ENCODE data around the gene ARF1.

The ARF1 gene

DNA sequence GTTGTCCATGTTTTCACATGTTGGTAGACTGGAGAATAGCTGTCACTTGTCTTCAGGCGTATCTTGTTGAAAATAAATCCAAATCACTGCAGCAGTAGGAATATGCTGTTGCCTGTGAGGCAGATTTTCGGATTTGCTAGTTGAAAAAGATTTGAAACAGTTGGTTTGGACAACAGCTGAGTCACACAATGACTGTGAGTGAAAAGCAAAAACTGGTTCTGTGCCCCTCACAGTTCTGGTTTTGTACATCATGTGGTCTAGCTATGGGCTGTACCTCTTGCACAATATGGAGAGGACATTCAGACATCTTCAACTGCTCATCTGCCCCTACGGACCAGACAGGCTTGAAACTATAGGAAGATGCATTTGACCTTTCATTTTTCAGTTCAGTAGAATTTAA, 1.8 kb downstream of the ARF1 start:
- Histone ChIP-seq H3K27me3 (ENCODE audit: control insufficient read depth, insufficient read depth, low read length) (no peaks in the 10 kb centered on the region), H3K4me2 (ENCODE audit: low read length) (peak overlapping the region; percentile 96), H3K36me3 (ENCODE audit: insufficient read depth, low read length) (peaks cover 31% of the 10 kb centered on the region), H3K9me3 (replicated peaks; ENCODE audit: low read length) (no peaks in the 10 kb centered on the region), H3K4me3 (ENCODE audit: low read length) (peak overlapping the region; percentile 97), H3K9ac (ENCODE audit: low read depth, low read length) (peak overlapping the region; percentile 100), H3K4me1 (ENCODE audit: control insufficient read depth, insufficient read depth, low read length) (peaks cover 55% of the 10 kb centered on the region)

DNA sequence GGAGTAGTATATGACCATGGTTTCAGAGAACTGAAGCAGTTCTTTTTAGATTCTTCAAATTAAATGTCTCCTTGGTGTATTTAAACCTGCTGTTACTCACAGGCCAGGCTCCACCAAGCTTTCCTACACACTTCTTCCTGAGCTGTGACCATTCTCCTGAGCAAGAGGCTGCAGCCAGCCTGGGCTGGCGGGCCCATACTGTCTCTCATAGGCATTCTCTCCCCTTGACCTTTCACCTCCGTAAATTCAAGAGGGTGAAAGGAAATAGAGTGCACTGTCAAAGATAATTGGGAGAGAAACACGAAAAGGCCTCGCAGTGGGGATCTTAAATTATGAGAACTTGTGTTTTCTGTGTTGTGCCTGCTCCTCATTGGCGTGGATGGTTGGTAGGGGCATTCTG, 2.3 kb downstream of the ARF1 start:
- Histone ChIP-seq H3K27me3 (ENCODE audit: control insufficient read depth, insufficient read depth, low read length) (no peaks in the 10 kb centered on the region), H3K9me3 (replicated peaks; ENCODE audit: low read length) (no peaks in the 10 kb centered on the region), H3K4me2 (ENCODE audit: low read length) (peak overlapping the region; percentile 96), H3K36me3 (ENCODE audit: insufficient read depth, low read length) (peaks cover 32% of the 10 kb centered on the region), H3K4me1 (ENCODE audit: control insufficient read depth, insufficient read depth, low read length) (peaks cover 60% of the 10 kb centered on the region), H3K9ac (ENCODE audit: low read depth, low read length) (peak overlapping the region; percentile 100), H3K4me3 (ENCODE audit: low read length) (peak overlapping the region; percentile 97)

DNA sequence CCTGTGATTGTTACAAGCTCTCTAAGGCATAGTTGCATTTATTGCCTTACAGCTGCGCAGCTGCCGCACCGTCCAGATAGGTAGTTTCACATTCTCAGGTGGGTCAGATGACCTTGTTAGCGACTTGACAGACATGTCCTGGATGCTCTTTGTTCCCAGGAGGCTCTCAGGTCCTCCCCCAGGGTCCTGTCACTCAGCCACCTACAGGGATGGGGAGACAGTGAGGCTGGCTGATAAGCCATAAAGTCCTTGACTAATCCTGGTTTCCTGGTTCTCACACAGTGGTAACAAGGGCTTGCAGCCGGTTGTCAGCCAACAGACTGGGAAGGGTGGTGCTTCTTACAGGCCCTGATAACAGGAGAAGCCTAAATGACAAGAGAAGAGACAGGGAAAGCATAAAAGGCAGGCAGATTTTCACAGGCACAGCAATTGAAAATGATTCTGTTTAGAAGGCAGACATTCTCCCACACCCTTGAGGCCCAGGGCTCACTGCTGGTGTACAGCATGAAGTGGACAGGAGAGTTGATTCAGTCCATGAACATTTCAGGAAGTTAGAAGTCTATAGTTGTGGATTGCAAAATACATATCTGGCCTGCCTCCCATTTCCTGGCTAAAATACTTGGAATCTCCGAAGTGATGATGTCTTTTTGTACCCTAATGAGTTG, 2.9 kb downstream of the ARF1 start:
- H3K4me3 ChIP-seq (ENCODE audit: low read length): peak overlapping the region; percentile 97

DNA sequence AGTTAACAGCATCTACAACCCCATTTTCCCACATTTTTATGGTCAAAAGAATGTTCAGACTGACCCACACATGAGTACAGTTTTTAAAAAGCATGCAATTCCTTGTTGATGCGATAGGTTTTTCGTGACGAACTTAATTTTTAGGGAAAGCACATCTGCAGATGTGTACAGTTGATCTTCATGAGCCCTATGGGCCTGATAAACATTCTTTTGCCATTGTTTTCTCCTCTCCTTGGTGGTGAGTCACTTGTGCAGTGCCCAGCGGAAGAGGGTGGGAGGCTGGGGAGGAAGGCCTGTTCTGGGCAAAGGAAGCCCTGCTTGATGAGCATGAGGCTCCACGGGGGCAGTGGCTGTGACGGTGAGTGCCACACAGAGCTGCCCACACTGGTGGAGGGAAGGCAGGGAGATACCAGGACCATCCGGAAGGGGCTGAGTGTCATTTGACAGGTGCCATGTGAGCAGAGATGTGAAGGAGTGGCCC, 5.3 kb downstream of the ARF1 start:
- H3K36me3 ChIP-seq (ENCODE audit: insufficient read depth, low read length): peaks cover 59% of the 10 kb centered on the region
- H3K4me3 ChIP-seq (ENCODE audit: low read length): peak overlapping the region; percentile 44
- peaks cover 73% of the 10 kb centered on the region for H3K4me1 ChIP-seq (ENCODE audit: control insufficient read depth, insufficient read depth, low read length)
- peak overlapping the region; percentile 96 for H3K4me2 ChIP-seq (ENCODE audit: low read length)
- no peaks in the 10 kb centered on the region for H3K9me3 ChIP-seq (replicated peaks; ENCODE audit: low read length)
- peak overlapping the region; percentile 52 for H3K9ac ChIP-seq (ENCODE audit: low read depth, low read length)
- H3K27me3 ChIP-seq (ENCODE audit: control insufficient read depth, insufficient read depth, low read length): no peaks in the 10 kb centered on the region

More for the DNA sequence above, 2.9 kb downstream of the ARF1 start:
- Histone ChIP-seq H3K36me3 (ENCODE audit: insufficient read depth, low read length) (peaks cover 36% of the 10 kb centered on the region), H3K4me1 (ENCODE audit: control insufficient read depth, insufficient read depth, low read length) (peaks cover 66% of the 10 kb centered on the region), H3K27me3 (ENCODE audit: control insufficient read depth, insufficient read depth, low read length) (no peaks in the 10 kb centered on the region), H3K9me3 (replicated peaks; ENCODE audit: low read length) (no peaks in the 10 kb centered on the region), H3K9ac (ENCODE audit: low read depth, low read length) (peak overlapping the region; percentile 100), H3K4me2 (ENCODE audit: low read length) (peak overlapping the region; percentile 96)

DNA sequence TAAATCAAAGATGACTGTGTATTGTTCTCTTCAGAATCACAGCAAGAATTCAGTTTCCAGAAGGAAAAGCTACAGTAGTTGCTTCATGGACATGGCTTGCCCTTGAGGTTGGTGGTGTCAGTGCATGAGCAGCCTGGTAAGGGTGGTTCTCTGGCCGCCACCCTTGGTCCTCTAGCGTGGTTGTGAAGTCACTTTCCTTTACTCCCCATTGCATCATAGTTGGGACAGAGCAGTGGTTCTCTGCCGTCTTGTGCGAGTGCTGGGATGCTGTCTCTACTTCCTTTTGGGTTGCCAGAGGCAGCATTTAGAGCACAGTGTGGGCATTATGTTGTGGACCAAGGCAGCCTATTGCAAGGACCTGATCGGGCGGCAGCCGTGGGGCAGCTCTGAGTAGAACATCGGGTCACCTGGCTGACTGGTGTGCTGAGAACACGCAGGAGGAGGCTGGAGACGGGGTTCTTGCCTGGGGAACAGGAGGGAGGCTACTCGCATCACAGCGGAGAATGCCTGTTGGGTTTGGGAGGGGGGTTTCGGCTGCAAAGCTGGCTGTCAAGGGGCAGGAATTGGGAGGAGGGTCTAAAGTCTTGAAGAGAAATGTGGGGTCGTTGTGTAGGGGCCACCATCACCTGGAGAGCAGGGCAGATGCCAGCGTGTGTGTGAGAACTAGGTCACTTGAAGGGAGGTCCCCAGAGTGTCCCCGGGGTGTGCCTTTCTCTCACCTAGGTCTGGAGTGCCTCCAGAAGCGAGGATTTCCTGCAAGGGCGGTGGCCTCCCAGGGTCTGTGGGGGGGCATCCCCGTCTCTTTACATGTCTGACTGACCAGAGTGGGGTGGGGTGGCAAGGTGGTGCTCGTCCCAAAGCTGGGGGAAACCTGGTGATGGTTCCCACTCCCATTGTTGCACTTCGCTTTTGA, 6.3 kb downstream of the ARF1 start:
- H3K9ac ChIP-seq (ENCODE audit: low read depth, low read length): peak overlapping the region; percentile 27
- H3K9me3 ChIP-seq (replicated peaks; ENCODE audit: low read length): no peaks in the 10 kb centered on the region
- peaks cover 59% of the 10 kb centered on the region for H3K36me3 ChIP-seq (ENCODE audit: insufficient read depth, low read length)
- H3K4me2 ChIP-seq (ENCODE audit: low read length): peak overlapping the region; percentile 96
- peaks cover 73% of the 10 kb centered on the region for H3K4me1 ChIP-seq (ENCODE audit: control insufficient read depth, insufficient read depth, low read length)
- H3K27me3 ChIP-seq (ENCODE audit: control insufficient read depth, insufficient read depth, low read length): no peaks in the 10 kb centered on the region
- H3K4me3 ChIP-seq (ENCODE audit: low read length): no peak overlapping the region

DNA sequence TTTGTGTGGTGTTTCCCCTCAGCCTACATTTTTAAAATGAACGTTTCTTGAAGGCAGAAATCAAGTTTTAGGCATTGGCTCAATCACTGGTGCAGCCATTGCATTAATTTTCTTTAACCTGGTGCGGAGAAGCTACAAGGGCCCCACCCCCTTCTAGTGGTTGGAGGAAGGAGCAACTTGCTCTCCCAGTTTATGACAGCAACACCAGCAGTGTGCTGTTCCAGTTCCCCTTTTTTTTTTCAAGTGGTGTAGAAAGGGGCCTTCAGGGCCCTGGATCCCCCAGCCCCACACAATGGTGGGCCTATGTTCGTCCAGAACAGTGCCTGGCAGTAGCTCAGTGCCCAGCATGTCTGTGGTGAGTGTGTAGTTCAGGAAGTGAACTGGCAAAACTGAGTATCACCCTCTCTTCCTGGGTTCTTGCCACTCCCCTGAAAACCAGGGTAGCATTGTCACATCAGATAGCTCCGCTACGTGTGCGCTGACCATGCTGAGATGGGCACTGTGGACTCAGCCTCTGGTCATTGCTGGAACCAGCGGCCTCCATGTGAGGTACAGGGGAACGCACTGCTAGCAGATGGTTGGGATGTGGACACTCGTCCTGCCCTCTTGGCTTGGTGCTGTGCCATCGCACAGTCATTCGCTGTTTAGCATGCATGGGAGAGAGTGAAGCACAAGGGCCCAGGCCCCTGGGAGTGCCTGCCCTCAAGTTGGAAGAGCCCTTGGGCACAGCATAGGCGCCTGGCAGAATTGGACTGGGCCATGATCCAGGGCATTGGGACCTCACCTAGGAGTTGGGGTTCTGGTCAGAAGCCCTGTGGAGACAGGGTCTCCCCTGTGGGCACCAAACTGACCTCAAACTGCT, 7.2 kb downstream of the ARF1 start:
- H3K4me3 ChIP-seq (ENCODE audit: low read length): no peak overlapping the region
- H3K4me1 ChIP-seq (ENCODE audit: control insufficient read depth, insufficient read depth, low read length): peaks cover 69% of the 10 kb centered on the region
- peaks cover 6% of the 10 kb centered on the region for H3K9me3 ChIP-seq (replicated peaks; ENCODE audit: low read length)
- no peak overlapping the region for H3K9ac ChIP-seq (ENCODE audit: low read depth, low read length)
- peaks cover 65% of the 10 kb centered on the region for H3K36me3 ChIP-seq (ENCODE audit: insufficient read depth, low read length)
- peak overlapping the region; percentile 34 for H3K4me2 ChIP-seq (ENCODE audit: low read length)
- H3K27me3 ChIP-seq (ENCODE audit: control insufficient read depth, insufficient read depth, low read length): no peaks in the 10 kb centered on the region

DNA sequence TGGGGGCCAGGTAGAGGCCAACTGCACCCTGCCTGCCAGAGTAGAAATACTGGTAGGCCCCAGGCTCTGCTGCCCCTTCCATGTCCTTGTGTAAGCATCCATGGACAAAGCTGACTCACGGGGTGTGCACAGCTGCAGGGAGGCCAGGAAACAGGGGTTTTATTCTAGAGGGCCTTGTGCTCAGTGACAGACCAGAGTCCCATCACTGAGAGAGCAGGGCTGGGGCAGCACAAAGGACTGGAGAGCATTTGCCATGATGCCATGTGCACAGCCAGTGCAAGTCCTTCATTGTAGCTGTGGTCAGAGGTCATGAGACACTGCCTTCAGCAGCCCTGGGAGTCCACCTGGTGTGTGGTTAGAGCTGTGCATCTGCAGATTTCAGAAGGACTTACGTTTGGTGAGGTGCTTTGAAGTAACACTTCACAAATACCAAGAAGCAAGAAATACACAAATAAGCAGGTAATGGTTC, 8.1 kb downstream of the ARF1 start:
- H3K4me3 ChIP-seq (ENCODE audit: low read length): no peak overlapping the region
- H3K4me1 ChIP-seq (ENCODE audit: control insufficient read depth, insufficient read depth, low read length): peaks cover 60% of the 10 kb centered on the region
- peaks cover 9% of the 10 kb centered on the region for H3K9me3 ChIP-seq (replicated peaks; ENCODE audit: low read length)
- peaks cover 63% of the 10 kb centered on the region for H3K36me3 ChIP-seq (ENCODE audit: insufficient read depth, low read length)
- no peaks in the 10 kb centered on the region for H3K27me3 ChIP-seq (ENCODE audit: control insufficient read depth, insufficient read depth, low read length)
- peak overlapping the region; percentile 34 for H3K4me2 ChIP-seq (ENCODE audit: low read length)
- no peak overlapping the region for H3K9ac ChIP-seq (ENCODE audit: low read depth, low read length)

DNA sequence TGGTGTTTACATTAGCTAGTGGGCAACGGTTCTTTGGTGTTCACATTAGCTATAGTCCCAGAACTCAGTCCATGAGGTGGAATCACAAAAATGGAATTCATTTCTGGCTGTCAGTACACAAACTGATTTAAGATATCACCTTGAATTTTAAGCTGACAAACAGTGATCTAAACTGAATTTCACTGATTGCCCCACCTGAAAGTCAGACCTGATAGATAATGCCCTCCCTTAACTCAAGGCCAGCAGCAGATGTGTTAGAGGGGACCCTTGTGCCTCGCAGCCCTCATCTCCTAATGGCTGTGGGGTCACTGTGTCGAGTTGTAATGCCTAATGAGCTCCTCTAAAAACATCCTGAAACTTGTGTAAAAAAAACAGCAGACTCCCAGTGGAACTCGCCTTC, 8.6 kb downstream of the ARF1 start:
- Histone ChIP-seq H3K9me3 (replicated peaks; ENCODE audit: low read length) (peaks cover 9% of the 10 kb centered on the region), H3K4me3 (ENCODE audit: low read length) (no peak overlapping the region), H3K9ac (ENCODE audit: low read depth, low read length) (no peak overlapping the region), H3K36me3 (ENCODE audit: insufficient read depth, low read length) (peaks cover 64% of the 10 kb centered on the region), H3K27me3 (ENCODE audit: control insufficient read depth, insufficient read depth, low read length) (no peaks in the 10 kb centered on the region), H3K4me2 (ENCODE audit: low read length) (peak overlapping the region; percentile 34), H3K4me1 (ENCODE audit: control insufficient read depth, insufficient read depth, low read length) (peaks cover 56% of the 10 kb centered on the region)

DNA sequence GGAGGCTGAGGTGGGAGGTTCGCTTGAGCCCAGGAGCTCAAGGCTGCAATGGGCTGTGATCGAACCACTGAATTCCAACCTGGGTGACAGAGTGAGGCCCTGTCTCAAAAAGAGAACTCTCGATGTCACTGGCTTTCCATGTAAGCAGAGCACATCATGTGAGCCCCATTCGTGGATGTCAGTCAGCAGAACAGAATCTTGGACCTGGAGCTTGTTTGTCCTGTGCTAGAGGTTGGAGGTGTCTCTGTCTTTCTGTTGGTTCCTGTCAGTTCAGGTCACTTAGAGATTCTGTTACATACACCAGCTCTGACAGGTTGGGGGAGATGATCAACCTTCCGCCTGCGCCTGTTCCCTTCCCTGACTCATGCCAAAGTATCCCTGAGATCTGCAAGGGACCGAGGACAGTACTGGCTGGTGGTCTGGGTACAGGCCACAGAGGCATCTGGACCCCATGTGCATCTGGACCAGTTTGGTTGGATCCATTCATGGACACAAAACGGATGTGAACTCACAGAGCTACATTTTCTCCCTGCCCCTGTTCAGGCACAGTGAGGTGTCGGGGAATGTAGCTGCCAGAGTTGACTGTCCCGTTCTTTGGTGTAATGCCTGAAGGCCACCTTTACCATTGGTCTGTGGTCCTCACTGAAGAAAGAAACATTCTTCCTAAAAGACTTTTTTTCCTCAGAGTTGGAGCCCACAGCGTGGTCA, 10.0 kb downstream of the ARF1 start:
- H3K4me3 ChIP-seq (ENCODE audit: low read length): no peak overlapping the region
- no peaks in the 10 kb centered on the region for H3K27me3 ChIP-seq (ENCODE audit: control insufficient read depth, insufficient read depth, low read length)
- peaks cover 75% of the 10 kb centered on the region for H3K36me3 ChIP-seq (ENCODE audit: insufficient read depth, low read length)
- H3K9ac ChIP-seq (ENCODE audit: low read depth, low read length): no peak overlapping the region
- H3K9me3 ChIP-seq (replicated peaks; ENCODE audit: low read length): peaks cover 9% of the 10 kb centered on the region
- H3K4me2 ChIP-seq (ENCODE audit: low read length): no peak overlapping the region
- peaks cover 42% of the 10 kb centered on the region for H3K4me1 ChIP-seq (ENCODE audit: control insufficient read depth, insufficient read depth, low read length)

DNA sequence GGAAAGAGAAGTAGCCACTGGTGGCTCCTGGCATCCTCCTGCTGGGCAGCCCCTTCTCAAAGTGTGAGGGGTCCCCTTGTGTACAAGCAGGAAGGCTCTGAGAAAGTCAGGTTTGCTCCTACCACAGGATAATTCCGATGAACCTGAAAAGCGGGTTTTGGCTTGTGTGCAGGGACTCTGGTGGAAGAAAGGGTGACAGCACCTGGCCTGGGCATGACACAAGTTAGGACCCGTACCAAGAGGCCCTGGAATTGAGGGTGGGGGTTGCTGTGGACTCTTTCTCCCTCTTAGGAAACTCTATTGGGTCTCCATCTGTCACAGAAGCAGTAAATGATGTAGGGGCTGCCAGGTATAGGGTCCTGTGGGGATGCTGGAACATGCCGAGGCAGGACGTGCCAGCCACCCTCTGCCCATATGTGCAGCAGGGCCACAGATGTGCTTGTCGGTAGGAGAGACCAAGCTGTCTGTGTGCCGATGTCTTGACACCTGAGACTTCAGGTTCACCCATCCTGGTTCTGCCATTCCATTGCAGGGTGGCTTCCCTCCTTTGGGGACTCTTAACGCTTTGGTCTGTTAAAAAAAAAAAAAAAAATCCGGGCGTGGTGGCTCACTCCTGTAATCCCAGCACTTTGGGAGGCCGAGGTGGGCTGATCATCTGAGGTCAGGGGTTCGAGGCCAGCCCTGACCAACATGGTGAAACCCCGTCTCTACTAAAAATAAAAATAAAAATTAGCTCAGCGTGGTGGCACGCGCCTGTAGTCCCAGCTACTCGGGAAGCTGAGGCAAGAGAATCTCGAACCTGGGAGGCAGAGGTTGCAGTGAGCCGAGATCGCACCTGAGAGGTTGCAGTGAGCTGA, 10.8 kb downstream of the ARF1 start:
- H3K9me3 ChIP-seq (replicated peaks; ENCODE audit: low read length): peaks cover 9% of the 10 kb centered on the region
- H3K27me3 ChIP-seq (ENCODE audit: control insufficient read depth, insufficient read depth, low read length): no peaks in the 10 kb centered on the region
- H3K9ac ChIP-seq (ENCODE audit: low read depth, low read length): no peak overlapping the region
- no peak overlapping the region for H3K4me3 ChIP-seq (ENCODE audit: low read length)
- peaks cover 35% of the 10 kb centered on the region for H3K4me1 ChIP-seq (ENCODE audit: control insufficient read depth, insufficient read depth, low read length)
- H3K36me3 ChIP-seq (ENCODE audit: insufficient read depth, low read length): peaks cover 80% of the 10 kb centered on the region
- H3K4me2 ChIP-seq (ENCODE audit: low read length): no peak overlapping the region

Data from skeletal muscle satellite cell (primary cell).